ENCODE data around the gene TEX14. TPM values are rescaled to one million over a fixed set of nuclear protein-coding genes. Genes with fewer than 3 reads are reported as not detected.
A peak's percentile ranks its signal among the peaks of the same experiment; 100 is the strongest.

Gene TEX14
- total RNA-seq, 1 experiment from 2014 or later, result not detected

DNA sequence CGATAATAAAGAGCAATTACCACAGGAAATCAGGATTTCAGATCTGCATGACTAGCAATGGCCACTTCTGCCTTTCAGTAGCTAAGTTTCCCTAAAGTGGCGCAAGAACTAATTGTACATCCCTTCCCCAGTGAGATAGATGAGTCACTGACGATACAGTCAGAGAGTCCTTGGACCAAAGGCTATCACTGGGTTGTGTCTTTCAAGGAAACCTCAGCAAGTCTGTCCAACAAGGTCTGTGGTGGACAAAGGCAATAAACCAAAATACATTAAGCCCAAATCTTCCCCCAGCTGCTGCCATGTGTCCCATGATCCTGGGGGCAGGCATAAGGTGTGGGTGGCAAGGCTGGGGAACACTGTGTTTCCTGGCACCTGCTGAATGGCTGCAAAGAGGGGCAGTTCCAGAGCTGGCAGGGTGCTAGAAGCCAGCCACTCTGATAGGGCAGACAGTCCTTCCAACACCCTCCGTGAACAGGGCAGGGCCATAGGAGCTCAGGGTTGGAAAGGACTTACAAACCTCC, 156.9 kb downstream of the TEX14 start:
- H3K27me3 Mint-ChIP-seq (ENCODE audit: insufficient read depth, unreplicated experiment), result no peaks in the 10 kb centered on the region
- peak overlapping the region; percentile 43 for H3K27ac Mint-ChIP-seq (ENCODE audit: low read depth, unreplicated experiment)
- peaks cover 17% of the 10 kb centered on the region for H3K4me1 Mint-ChIP-seq (ENCODE audit: insufficient read depth, unreplicated experiment)
- intact Hi-C loops (cut with micrococcal nuclease), result no loop called here
- H3K4me3 Mint-ChIP-seq (ENCODE audit: unreplicated experiment), result no peak overlapping the region
- peak; percentile 86 for DNase-seq (ENCODE audit: unreplicated experiment)
- H3K36me3 Mint-ChIP-seq (ENCODE audit: insufficient read depth, unreplicated experiment), result no peaks in the 10 kb centered on the region
- BruUV-seq (replicated peaks), result no TSS peak
- H3K9me3 Mint-ChIP-seq (ENCODE audit: unreplicated experiment), result no peaks in the 10 kb centered on the region
- ChIA-PET CTCF (interaction anchor here (0.5 to 2.7 kb wide), 6 partner anchors 16 to 699 kb away, joined by 3 to 9 read pairs (median 4); no protein-coding TSS in a partner anchor), POLR2A (interaction anchor here (1.1 to 2.5 kb wide), 6 partner anchors 9 to 97 kb away, joined by 3 to 14 read pairs (median 7); a partner anchor contains a TSS)
- TF ChIP-seq, protein P1, sequence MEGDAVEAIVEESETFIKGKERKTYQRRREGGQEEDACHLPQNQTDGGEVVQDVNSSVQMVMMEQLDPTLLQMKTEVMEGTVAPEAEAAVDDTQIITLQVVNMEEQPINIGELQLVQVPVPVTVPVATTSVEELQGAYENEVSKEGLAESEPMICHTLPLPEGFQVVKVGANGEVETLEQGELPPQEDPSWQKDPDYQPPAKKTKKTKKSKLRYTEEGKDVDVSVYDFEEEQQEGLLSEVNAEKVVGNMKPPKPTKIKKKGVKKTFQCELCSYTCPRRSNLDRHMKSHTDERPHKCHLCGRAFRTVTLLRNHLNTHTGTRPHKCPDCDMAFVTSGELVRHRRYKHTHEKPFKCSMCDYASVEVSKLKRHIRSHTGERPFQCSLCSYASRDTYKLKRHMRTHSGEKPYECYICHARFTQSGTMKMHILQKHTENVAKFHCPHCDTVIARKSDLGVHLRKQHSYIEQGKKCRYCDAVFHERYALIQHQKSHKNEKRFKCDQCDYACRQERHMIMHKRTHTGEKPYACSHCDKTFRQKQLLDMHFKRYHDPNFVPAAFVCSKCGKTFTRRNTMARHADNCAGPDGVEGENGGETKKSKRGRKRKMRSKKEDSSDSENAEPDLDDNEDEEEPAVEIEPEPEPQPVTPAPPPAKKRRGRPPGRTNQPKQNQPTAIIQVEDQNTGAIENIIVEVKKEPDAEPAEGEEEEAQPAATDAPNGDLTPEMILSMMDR (IDR thresholded peaks at IDR 0.05; ENCODE audit: unreplicated experiment), result no peak

DNA sequence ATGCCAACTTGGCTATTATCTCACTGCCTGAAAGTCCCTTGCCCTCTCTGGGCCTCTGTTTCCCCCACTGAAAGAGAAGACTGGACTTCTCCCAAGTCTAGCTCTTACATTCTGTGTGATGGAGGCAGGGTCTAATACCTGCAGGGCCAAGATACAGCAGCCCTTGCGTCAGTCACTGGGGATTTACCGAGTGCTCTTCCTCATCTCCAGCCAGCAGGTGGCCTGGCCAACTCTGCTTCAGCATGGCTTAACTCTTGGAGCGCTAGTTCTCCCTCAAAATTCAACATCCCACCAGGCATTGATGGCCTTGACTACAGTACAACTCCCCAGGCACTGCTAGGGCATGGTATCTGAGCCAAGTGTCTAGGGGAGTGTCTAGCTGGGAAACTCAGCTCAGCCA, 157.5 kb downstream of the TEX14 start:
- ChIA-PET CTCF (interaction anchor here (0.6 to 2.7 kb wide), 4 partner anchors 16 to 472 kb away, joined by 3 to 10 read pairs (median 6); no protein-coding TSS in a partner anchor), POLR2A (interaction anchor here (1.2 to 2.5 kb wide), 4 partner anchors 9 to 98 kb away, joined by 7 to 14 read pairs (median 10); no protein-coding TSS in a partner anchor)
- no peaks in the 10 kb centered on the region for H3K27me3 Mint-ChIP-seq (ENCODE audit: insufficient read depth, unreplicated experiment)

DNA sequence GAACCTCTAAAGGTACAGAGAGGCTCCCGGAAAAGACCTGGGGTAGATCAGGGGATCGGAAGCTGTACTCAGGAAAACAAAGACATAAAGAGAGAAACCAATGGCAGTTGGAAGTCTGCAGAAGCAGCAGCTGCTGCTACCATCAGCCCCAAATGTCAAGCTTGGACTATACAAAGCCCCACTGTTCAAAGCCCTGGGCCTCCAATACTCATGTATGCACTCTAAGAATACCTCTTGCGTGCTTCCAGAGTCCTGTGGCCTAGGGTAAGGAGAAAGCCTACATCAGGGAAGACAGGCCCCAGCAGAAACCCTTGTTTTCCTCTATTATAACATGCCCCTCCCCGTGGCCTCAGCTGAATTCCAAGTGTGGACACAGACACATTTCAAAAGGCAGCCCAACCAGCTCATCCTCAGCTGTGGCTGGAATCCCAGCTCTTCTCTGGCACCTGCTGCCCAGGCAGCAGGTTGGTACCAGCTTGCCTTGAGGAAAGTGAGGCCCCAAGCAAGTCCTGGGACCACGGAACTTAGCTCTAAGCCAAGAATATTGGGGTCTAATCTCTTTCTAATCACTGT, 158.1 kb downstream of the TEX14 start:
- H3K4me3 Mint-ChIP-seq (ENCODE audit: unreplicated experiment), result no peak overlapping the region
- TF ChIP-seq, protein P1 (IDR thresholded peaks at IDR 0.05; ENCODE audit: unreplicated experiment), result no peak
- ChIA-PET POLR2A (interaction anchor here (0.7 to 2.5 kb wide), 4 partner anchors 8 to 97 kb away, joined by 4 to 14 read pairs (median 6); no protein-coding TSS in a partner anchor), CTCF (interaction anchor here (1.3 to 2.1 kb wide), 2 partner anchors 15 to 472 kb away, joined by 3 to 10 read pairs; no protein-coding TSS in a partner anchor)
- no peak for DNase-seq (ENCODE audit: unreplicated experiment)
- no peaks in the 10 kb centered on the region for H3K36me3 Mint-ChIP-seq (ENCODE audit: insufficient read depth, unreplicated experiment)
- H3K9me3 Mint-ChIP-seq (ENCODE audit: unreplicated experiment), result no peaks in the 10 kb centered on the region
- BruUV-seq (replicated peaks), result no TSS peak
- peaks cover 17% of the 10 kb centered on the region for H3K4me1 Mint-ChIP-seq (ENCODE audit: insufficient read depth, unreplicated experiment)
- H3K27ac Mint-ChIP-seq (ENCODE audit: low read depth, unreplicated experiment), result no peak overlapping the region
- no peaks in the 10 kb centered on the region for H3K27me3 Mint-ChIP-seq (ENCODE audit: insufficient read depth, unreplicated experiment)
- intact Hi-C loops (cut with micrococcal nuclease), result no loop called here

More for the DNA sequence above, 157.5 kb downstream of the TEX14 start:
- Mint-ChIP-seq H3K27ac (ENCODE audit: low read depth, unreplicated experiment) (no peak overlapping the region), H3K4me1 (ENCODE audit: insufficient read depth, unreplicated experiment) (peaks cover 17% of the 10 kb centered on the region), H3K4me3 (ENCODE audit: unreplicated experiment) (no peak overlapping the region), H3K9me3 (ENCODE audit: unreplicated experiment) (no peaks in the 10 kb centered on the region), H3K36me3 (ENCODE audit: insufficient read depth, unreplicated experiment) (no peaks in the 10 kb centered on the region)
- intact Hi-C loops (cut with micrococcal nuclease), result no loop called here
- TF ChIP-seq, protein P1 (IDR thresholded peaks at IDR 0.05; ENCODE audit: unreplicated experiment), result no peak
- no peak for DNase-seq (ENCODE audit: unreplicated experiment)
- BruUV-seq (replicated peaks), result no TSS peak

DNA sequence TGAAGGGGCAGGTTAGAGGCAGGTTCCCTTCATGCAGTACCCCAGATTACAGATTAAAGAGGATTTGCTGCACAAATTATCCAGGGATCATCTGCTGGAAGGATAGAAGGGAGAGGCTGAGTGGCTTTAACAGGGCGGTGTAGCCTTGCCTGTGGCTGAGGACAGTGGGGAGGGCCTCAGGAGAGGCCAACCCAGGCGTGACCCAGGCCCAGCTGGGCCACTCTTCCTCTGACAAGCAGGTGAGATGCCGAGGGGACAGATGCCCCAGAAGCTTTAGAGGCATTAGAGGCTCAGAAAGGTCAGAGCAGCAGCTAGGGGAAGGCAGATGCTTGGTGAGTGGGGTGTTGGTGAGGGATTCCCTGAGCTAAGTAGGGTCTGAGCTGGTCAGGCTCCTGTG, 159.3 kb downstream of the TEX14 start:
- peaks cover 23% of the 10 kb centered on the region for H3K4me1 Mint-ChIP-seq (ENCODE audit: insufficient read depth, unreplicated experiment)

More for the DNA sequence above, 159.3 kb downstream of the TEX14 start:
- ChIA-PET POLR2A (interaction anchor here (0.6 to 1.2 kb wide), 2 partner anchors 14 to 36 kb away, joined by 3 to 5 read pairs; no protein-coding TSS in a partner anchor), CTCF (interaction anchor here (0.6 to 2.1 kb wide), 2 partner anchors 14 to 99 kb away, joined by 3 to 10 read pairs; no protein-coding TSS in a partner anchor)
- H3K36me3 Mint-ChIP-seq (ENCODE audit: insufficient read depth, unreplicated experiment), result no peaks in the 10 kb centered on the region
- TF ChIP-seq, protein P1 (IDR thresholded peaks at IDR 0.05; ENCODE audit: unreplicated experiment), result no peak
- no TSS peak for BruUV-seq (replicated peaks)
- no peak overlapping the region for H3K27ac Mint-ChIP-seq (ENCODE audit: low read depth, unreplicated experiment)
- DNase-seq (ENCODE audit: unreplicated experiment), result no peak
- intact Hi-C loops (cut with micrococcal nuclease), result no loop called here
- no peaks in the 10 kb centered on the region for H3K9me3 Mint-ChIP-seq (ENCODE audit: unreplicated experiment)
- no peaks in the 10 kb centered on the region for H3K27me3 Mint-ChIP-seq (ENCODE audit: insufficient read depth, unreplicated experiment)
- H3K4me3 Mint-ChIP-seq (ENCODE audit: unreplicated experiment), result peak overlapping the region; percentile 40
